Panc1 (cell line): ENCODE data around the gene METTL26. TPM values are rescaled to one million over a fixed set of nuclear protein-coding genes. Genes with fewer than 3 reads are reported as not detected.
A peak's percentile ranks its signal among the peaks of the same experiment; 100 is the strongest.

ENCODE experiments used
- ATAC-seq: fragments of 200-7000 bp; cut with Tn5 transposase; 2 replicates; pipeline ENCODE4 v1.9.1; 2020; ENCODE audit warnings: mild to moderate bottlenecking, moderate library complexity
- BruUV-seq: library from RNA; stranded (reverse); fragments of 400-500 nt; replicated peaks from 2 replicates; lab custom pipeline; 2021; lab: Mats Ljungman, UMichigan
- CTCF ChIA-PET: fragments of 300-600 bp; sonication (Branson Sonifier 250); formaldehyde crosslinking; loops from one replicate; lab custom pipeline; 2022; ENCODE audit warnings: antibody characterized with exemption; lab: Charles Lee
- POLR2A ChIA-PET: fragments of 300-600 bp; sonication (Branson Sonifier 250); formaldehyde crosslinking; loops from one replicate; lab custom pipeline; 2022; ENCODE audit warnings: antibody characterized with exemption; lab: Charles Lee
- DNase-seq: peaks from one replicate; pipeline ENCODE4 v3.0.0-alpha.2; 2010; ENCODE audit warnings: low read depth, low spot score
- H3K27ac ChIP-seq: 2 replicates; pipeline ENCODE4 v1.5.1; 2011; ENCODE audit warnings: mild to moderate bottlenecking, low read length, inconsistent platforms
- H3K27me3 ChIP-seq: fragments of 200-500 bp; sonication (Bioruptor generic); 2 replicates; pipeline ENCODE4 v1.6.0; 2014; ENCODE audit warnings: low read length, inconsistent platforms; ENCODE audit not compliant: control insufficient read depth, insufficient read depth
- H3K36me3 ChIP-seq: fragments of 200-500 bp; sonication (Bioruptor generic); 2 replicates; pipeline ENCODE4 v1.5.1; 2014; ENCODE audit warnings: inconsistent platforms, mild to moderate bottlenecking, low read length, moderate library complexity; ENCODE audit not compliant: control insufficient read depth, insufficient read depth
- H3K4me1 ChIP-seq: 2 replicates; pipeline ENCODE4 v1.5.1; 2011; ENCODE audit warnings: inconsistent platforms, mild to moderate bottlenecking, low read length, moderate library complexity; ENCODE audit not compliant: control insufficient read depth, insufficient read depth
- H3K4me3 ChIP-seq, 2 experiments: 2 replicates each; pipeline ENCODE4 v1.5.1; 2011 to 2012; ENCODE audit warnings: low read depth in 2 of 2, low read length in 2 of 2, mild to moderate bottlenecking in 2 of 2, inconsistent platforms in 1 of 2, moderate library complexity in 1 of 2
- H3K9me3 ChIP-seq: fragments of 200-500 bp; sonication (Bioruptor generic); 2 replicates; pipeline ENCODE4 v1.5.1; 2014; ENCODE audit warnings: low read depth, mild to moderate bottlenecking, inconsistent platforms, low read length, moderate library complexity; ENCODE audit not compliant: control insufficient read depth, insufficient read depth
- POLR2AphosphoS5 ChIP-seq: IDR thresholded peaks from 2 replicates; pipeline ENCODE4 v1.6.1; 2012; ENCODE audit warnings: mild to moderate bottlenecking, low read depth, low read length, moderate library complexity
- SIN3A ChIP-seq: IDR thresholded peaks from 2 replicates; pipeline ENCODE4 v1.6.1; 2012; ENCODE audit warnings: low read depth, mild to moderate bottlenecking, low read length, moderate library complexity, borderline replicate concordance; ENCODE audit not compliant: insufficient read depth
- TCF7L2 ChIP-seq: IDR thresholded peaks from 2 replicates; pipeline ENCODE4 v1.6.1; 2011; ENCODE audit warnings: mild to moderate bottlenecking, low read depth, low read length, inconsistent platforms
- in situ Hi-C: cut with HindIII; loops from 2 replicates; pipeline ENCODE4 v1.10.0; 2016; ENCODE audit warnings: low sequenced_read_pairs, low pct_unique_long_range_greater_than_20kb
- intact Hi-C: fragments of 100-400 bp; cut with micrococcal nuclease; formaldehyde crosslinking; loops from one replicate; pipeline ENCODE4 v1.10.0; 2022; ENCODE audit not compliant: unreplicated experiment
- total RNA-seq: library from RNA; stranded (reverse); gene quantifications from one replicate; pipeline ENCODE4 v1.2.1, GENCODE V29; 2021; ENCODE audit not compliant: unreplicated experiment
- TF ChIP-seq, protein P1 (sequence below): fragments of 450-650 bp; IDR thresholded peaks from 2 replicates; pipeline ENCODE4 v1.5.1; 2017; ENCODE audit warnings: mild to moderate bottlenecking
- TF ChIP-seq, protein P2 (sequence below), 2 experiments: IDR thresholded peaks; 2 replicates each; pipeline ENCODE4 v1.6.1; 2011 to 2012; ENCODE audit warnings: low read depth in 2 of 2, control low read depth in 1 of 2, low read length in 1 of 2, mild to moderate bottlenecking in 1 of 2, moderate library complexity in 1 of 2; ENCODE audit not compliant: insufficient read depth in 1 of 2

The METTL26 gene
- total RNA-seq, 1 experiment from 2014 or later, result 91.8 TPM

DNA sequence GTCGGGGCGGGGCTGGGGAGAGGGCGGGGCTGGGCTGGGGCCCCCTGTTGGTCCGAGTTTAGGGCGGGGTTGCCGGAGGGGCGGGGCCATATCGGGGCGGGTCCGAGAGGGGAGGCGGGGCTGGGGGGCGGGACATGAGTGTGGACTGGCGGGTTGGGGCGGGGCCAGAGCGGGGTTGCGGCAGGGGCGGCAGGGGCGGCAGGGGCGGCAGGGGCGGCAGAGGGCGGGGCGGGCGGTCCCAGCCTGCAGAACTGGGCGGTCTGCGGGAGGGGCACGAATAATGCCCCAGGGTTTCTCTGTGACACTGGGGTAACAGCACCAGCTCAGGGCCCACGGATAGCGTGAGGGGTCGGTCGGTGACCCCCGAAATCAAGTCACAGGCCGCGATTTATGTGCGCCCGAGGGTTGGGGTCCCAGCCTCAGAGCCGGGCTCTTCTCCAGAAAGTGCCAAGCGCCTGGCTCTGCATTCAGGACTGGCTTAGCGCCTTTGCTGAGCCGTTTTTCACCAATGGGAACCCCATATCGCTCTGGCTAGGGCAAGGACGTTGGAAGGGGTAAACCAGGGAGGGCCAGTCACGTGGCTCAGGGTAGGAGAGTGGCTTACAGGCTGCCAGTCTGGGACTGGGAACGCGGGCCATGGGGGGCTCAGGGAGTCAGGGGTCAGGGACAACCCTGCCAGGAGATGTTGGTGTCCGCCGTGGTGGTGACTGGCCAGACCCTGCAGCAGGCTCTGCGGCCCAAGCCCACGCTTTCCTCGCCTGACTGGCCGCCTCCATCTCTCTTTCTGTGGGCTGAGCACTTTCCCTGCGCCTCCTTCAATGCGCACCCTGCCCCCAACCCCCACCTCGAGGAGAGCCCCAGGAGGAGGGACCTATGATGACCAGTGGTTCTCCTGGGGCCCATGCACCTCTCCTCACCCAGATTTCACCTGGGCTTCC lies 1.2 kb upstream of the METTL26 start:
- peaks cover 25% of the 10 kb centered on the region for H3K4me1 ChIP-seq
- H3K27ac ChIP-seq, result peak overlapping the region; percentile 88
- no peaks in the 10 kb centered on the region for H3K9me3 ChIP-seq
- H3K36me3 ChIP-seq, result no peaks in the 10 kb centered on the region
- intact Hi-C loops (no loop called here), in situ Hi-C loops (no loop called here)
- ChIA-PET POLR2A (interaction anchor here (0.6 kb wide), 1 partner anchor 53 kb away, joined by 3 read pairs; no protein-coding TSS in a partner anchor), CTCF (interaction anchor here (0.6 kb wide), 1 partner anchor 266 kb away, joined by 4 read pairs; no protein-coding TSS in a partner anchor)
- TF ChIP-seq TCF7L2 (no peak), POLR2AphosphoS5 (no peak; the same call in 1 of the 2 replicates), SIN3A (no peak)
- TF ChIP-seq, protein P1, sequence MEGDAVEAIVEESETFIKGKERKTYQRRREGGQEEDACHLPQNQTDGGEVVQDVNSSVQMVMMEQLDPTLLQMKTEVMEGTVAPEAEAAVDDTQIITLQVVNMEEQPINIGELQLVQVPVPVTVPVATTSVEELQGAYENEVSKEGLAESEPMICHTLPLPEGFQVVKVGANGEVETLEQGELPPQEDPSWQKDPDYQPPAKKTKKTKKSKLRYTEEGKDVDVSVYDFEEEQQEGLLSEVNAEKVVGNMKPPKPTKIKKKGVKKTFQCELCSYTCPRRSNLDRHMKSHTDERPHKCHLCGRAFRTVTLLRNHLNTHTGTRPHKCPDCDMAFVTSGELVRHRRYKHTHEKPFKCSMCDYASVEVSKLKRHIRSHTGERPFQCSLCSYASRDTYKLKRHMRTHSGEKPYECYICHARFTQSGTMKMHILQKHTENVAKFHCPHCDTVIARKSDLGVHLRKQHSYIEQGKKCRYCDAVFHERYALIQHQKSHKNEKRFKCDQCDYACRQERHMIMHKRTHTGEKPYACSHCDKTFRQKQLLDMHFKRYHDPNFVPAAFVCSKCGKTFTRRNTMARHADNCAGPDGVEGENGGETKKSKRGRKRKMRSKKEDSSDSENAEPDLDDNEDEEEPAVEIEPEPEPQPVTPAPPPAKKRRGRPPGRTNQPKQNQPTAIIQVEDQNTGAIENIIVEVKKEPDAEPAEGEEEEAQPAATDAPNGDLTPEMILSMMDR, result no peak
- TF ChIP-seq, protein P2, sequence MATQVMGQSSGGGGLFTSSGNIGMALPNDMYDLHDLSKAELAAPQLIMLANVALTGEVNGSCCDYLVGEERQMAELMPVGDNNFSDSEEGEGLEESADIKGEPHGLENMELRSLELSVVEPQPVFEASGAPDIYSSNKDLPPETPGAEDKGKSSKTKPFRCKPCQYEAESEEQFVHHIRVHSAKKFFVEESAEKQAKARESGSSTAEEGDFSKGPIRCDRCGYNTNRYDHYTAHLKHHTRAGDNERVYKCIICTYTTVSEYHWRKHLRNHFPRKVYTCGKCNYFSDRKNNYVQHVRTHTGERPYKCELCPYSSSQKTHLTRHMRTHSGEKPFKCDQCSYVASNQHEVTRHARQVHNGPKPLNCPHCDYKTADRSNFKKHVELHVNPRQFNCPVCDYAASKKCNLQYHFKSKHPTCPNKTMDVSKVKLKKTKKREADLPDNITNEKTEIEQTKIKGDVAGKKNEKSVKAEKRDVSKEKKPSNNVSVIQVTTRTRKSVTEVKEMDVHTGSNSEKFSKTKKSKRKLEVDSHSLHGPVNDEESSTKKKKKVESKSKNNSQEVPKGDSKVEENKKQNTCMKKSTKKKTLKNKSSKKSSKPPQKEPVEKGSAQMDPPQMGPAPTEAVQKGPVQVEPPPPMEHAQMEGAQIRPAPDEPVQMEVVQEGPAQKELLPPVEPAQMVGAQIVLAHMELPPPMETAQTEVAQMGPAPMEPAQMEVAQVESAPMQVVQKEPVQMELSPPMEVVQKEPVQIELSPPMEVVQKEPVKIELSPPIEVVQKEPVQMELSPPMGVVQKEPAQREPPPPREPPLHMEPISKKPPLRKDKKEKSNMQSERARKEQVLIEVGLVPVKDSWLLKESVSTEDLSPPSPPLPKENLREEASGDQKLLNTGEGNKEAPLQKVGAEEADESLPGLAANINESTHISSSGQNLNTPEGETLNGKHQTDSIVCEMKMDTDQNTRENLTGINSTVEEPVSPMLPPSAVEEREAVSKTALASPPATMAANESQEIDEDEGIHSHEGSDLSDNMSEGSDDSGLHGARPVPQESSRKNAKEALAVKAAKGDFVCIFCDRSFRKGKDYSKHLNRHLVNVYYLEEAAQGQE (IDR thresholded peaks at IDR 0.05; ENCODE audit: insufficient read depth in 1 of 2, low read depth in 2 of 2, low read length in 1 of 2), result no peak
- peak overlapping the region; percentile 59 to 76 for H3K4me3 ChIP-seq
- ATAC-seq (peak; percentile 24), DNase-seq (no peak)
- BruUV-seq, result no TSS peak
- H3K27me3 ChIP-seq, result no peaks in the 10 kb centered on the region

DNA sequence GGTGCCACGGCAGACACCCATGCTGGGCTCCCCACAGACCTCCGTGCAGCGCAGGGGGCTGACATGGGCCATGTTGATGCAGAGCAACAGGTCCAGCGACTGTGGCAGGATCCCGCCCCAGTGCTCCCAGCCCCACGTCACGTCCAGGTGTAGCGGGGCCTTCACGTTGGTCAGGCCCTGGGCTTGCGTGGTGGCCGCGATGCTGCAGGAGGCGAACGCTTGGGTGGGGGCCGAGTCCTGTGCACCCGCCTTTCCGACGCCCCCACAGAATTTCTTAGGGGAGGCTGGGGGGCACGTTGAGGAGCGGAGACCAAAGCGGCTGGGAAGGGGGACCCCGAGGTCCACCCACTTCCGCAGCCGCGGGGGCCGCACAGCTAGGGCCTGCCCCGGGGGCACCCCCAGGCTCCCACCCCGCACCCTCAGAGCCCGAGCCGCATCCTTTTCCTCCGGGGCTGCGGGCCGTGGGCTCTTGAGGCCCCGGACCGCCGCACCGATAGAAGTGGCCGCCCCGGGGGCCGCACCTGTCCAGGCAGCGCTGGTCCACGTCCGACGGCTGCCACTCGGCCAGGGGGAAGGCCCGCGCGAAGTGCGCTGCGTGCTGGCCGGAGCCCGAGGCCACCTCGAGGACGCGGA lies 416 bp downstream of the METTL26 start:
- Histone ChIP-seq H3K27me3 (no peaks in the 10 kb centered on the region), H3K4me3 (peak overlapping the region; percentile 59 to 76), H3K4me1 (peaks cover 31% of the 10 kb centered on the region), H3K36me3 (no peaks in the 10 kb centered on the region), H3K27ac (peak overlapping the region; percentile 86), H3K9me3 (no peaks in the 10 kb centered on the region)
- POLR2A ChIA-PET, result no interaction called here
- TF ChIP-seq, protein P1, result no peak
- TF ChIP-seq POLR2AphosphoS5 (no peak), SIN3A (no peak), TCF7L2 (no peak; the same call in 1 of the 2 replicates)
- TF ChIP-seq, protein P2 (IDR thresholded peaks at IDR 0.05; ENCODE audit: insufficient read depth in 1 of 2, low read depth in 2 of 2, low read length in 1 of 2), result no peak
- intact Hi-C loops, result no loop called here
- BruUV-seq, result no TSS peak
- peak; percentile 12 for ATAC-seq
- no peak for DNase-seq
- in situ Hi-C loops, result no loop called here
- CTCF ChIA-PET, result interaction anchor here (1.1 kb wide), 1 partner anchor 35 kb away, joined by 4 read pairs; no protein-coding TSS in a partner anchor
